Pancreas (tissue), 10 donors: ENCODE measurements around the gene KRTAP5-11. TPM values are rescaled to one million over a fixed set of nuclear protein-coding genes. Genes with fewer than 3 reads are reported as not detected.
"Not testable (repeated sequence)": the region's sequence is repeated elsewhere in the genome, so short reads cannot be mapped to it uniquely, and the experiment has no call there.

Source experiments
- ATAC-seq, 4 donors: fragments of 200-7000 bp; cut with Tn5 transposase; one replicate each; pipeline versions ENCODE4 v1.8.0 to v1.9.1; 2020; ENCODE audit warnings: mild to moderate bottlenecking in 4 of 4, moderate library complexity in 4 of 4
- DNase-seq, 6 donors: peaks; one replicate each; pipeline ENCODE4 v3.0.0-alpha.2; 2020
- FAIRE-seq: peaks from 2 replicates; lab custom pipeline; 2012; peaks lifted over from hg19 to GRCh38; lab: Jason Lieb, UNC
- H3K27ac ChIP-seq, 4 donors: fragments of 200-600 bp; sonication (generic); 1 replicate in 3 of 4; 2 replicates in 1 of 4; pipeline versions ENCODE4 v1.5.0 to v1.8.0; 2020
- H3K27me3 ChIP-seq, 4 donors: fragments of 200-600 bp; one replicate each; pipeline ENCODE4 v1.8.0; 2021
- H3K36me3 ChIP-seq, 3 donors: fragments of 200-600 bp; sonication (generic) in 1 of 3; one replicate each; pipeline versions ENCODE4 v1.5.0 to v1.8.0; 2020 to 2021
- H3K4me1 ChIP-seq, 3 donors: fragments of 200-600 bp; one replicate each; pipeline ENCODE4 v1.8.0; 2021
- H3K4me3 ChIP-seq, 4 donors: fragments of 200-600 bp; sonication (generic) in 2 of 4; one replicate each; pipeline versions ENCODE4 v1.5.0 to v1.8.0; 2020 to 2021
- H3K9me3 ChIP-seq, 4 donors: fragments of 200-600 bp; one replicate each; pipeline ENCODE4 v1.8.0; 2021
- WGBS, 2 donors: extraction: QIAGEN DNeasy Blood & Tissue Kit; methylation state at CpG; one replicate each; pipeline ENCODE4 v1.1.7; 2013; 5-methylcytosine and 5-hydroxymethylcytosine counted together
- intact Hi-C, 3 donors: fragments of 100-400 bp; cut with DNase I; formaldehyde crosslinking; loops; one replicate each; pipeline versions ENCODE4 v1.11.1 to v1.14.2; 2022
- polyA plus RNA-seq, 2 donors: library from polyadenylated mRNA; stranded (reverse); fragments of 200-250 nt; gene quantifications; one replicate each; pipeline ENCODE4 v1.2.3, GENCODE V29; 2013
- total RNA-seq, 6 donors: library from RNA; stranded (reverse); fragmentation: NEBNext Ultra II Directional in 4 of 6; extraction: Animal tissue kit (Norgen Biotek cat#: 25700) in 4 of 6; gene quantifications; one replicate each; pipeline versions ENCODE4 v1.2.1 to v1.2.4, GENCODE V29; 2021 to 2023
- TF ChIP-seq, protein P1 (sequence below), 4 donors: fragments of 200-600 bp; sonication (generic) in 3 of 4; IDR thresholded peaks; one replicate each; pipeline versions ENCODE4 v1.5.0 to v1.8.0; 2021; ENCODE audit warnings: antibody characterized with exemption in 4 of 4
- donor health status: healthy with polysubstance abuse.
- donor health status: DM: no; HTN: no; CAD: no; lungs with moderate emphysema.
- donor health status: DM: no; HTN: no; CAD: no.
- donor health status: control.
- donor health status: control.
- donor health status: Bipolar disorder and iron deficiency.
- donor health status: DM: yes; HTN: yes; CAD: no.
- donor health status: DM: no; HTN: no; CAD: no.
- donor health status: DM: no; HTN: no; CAD: no.
- donor health status: DM: yes; HTN: yes; CAD: no.

The KRTAP5-11 gene
- total and polyA plus RNA-seq, 8 donors: 0.28 TPM; not detected in 7

DNA sequence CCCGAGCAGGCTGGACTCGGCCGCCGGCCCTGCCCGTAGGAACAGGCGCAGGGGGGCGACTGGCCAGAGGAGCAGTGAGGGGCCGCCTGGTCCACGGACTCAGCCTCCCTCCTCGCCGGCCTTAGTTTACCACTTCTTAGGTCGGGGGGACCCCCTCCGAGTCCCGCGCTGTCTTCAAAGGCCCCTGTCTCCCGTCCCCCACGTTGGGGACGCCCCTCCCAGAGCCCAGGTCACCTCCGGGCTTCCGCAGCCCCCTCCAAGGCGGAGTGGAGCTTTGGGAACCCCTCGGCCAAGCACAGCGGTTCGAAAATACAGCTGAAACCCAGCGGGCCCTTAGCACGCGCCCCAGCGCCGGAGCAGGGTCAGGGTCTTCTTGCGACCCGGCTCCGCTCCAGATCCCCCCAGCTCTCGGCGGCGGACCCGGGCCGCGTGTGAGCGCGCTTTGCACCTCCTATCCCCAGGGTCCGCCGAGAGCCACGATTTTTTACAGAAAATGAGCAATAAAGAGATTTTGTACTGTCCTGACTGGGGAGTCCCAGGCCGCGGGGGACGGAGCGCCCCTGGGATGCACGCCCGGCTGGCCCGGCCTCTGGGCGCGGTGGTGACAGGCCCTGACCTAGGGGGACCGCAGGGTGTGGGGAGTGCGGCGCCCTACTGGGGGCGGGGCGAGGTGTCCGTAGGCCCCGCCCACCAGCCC lies 25.0 kb upstream of the KRTAP5-11 start:
- peak overlapping the region in 1 of 4 donors; percentile 10 for H3K4me3 ChIP-seq
- H3K27me3 ChIP-seq, DNase-seq, H3K27ac ChIP-seq, intact Hi-C loops, FAIRE-seq, H3K36me3 ChIP-seq, H3K9me3 ChIP-seq, H3K4me1 ChIP-seq: not testable (repeated sequence)
- peak in 1 of 4 donors; percentile 59 for ATAC-seq
- WGBS, 2 donors: 4 to 8% methylated on average over 49 to 52 of the region's 59 CpGs

GRCh38 chr11:71606853-71607519 lies 24.3 kb upstream of the KRTAP5-11 start:
- H3K36me3 ChIP-seq, H3K27me3 ChIP-seq, H3K4me1 ChIP-seq, intact Hi-C loops, H3K27ac ChIP-seq, DNase-seq, H3K4me3 ChIP-seq, ATAC-seq, H3K9me3 ChIP-seq, FAIRE-seq: not testable (repeated sequence)
- 30 to 32% methylated on average over 42 of the region's 48 CpGs for WGBS, 2 donors

GRCh38 chr11:71604798-71605488 lies 22.3 kb upstream of the KRTAP5-11 start:
- not testable (repeated sequence) for FAIRE-seq

GRCh38 chr11:71603221-71603620 lies 20.5 kb upstream of the KRTAP5-11 start:
- H3K27me3 ChIP-seq, ATAC-seq, H3K9me3 ChIP-seq, intact Hi-C loops, DNase-seq, FAIRE-seq, H3K4me3 ChIP-seq, H3K27ac ChIP-seq, H3K4me1 ChIP-seq, H3K36me3 ChIP-seq: not testable (repeated sequence)
- WGBS, 2 donors: 59 to 65% methylated on average over 11 of the region's 11 CpGs

More at GRCh38 chr11:71604798-71605488, 22.3 kb upstream of the KRTAP5-11 start:
- TF ChIP-seq, protein P1, sequence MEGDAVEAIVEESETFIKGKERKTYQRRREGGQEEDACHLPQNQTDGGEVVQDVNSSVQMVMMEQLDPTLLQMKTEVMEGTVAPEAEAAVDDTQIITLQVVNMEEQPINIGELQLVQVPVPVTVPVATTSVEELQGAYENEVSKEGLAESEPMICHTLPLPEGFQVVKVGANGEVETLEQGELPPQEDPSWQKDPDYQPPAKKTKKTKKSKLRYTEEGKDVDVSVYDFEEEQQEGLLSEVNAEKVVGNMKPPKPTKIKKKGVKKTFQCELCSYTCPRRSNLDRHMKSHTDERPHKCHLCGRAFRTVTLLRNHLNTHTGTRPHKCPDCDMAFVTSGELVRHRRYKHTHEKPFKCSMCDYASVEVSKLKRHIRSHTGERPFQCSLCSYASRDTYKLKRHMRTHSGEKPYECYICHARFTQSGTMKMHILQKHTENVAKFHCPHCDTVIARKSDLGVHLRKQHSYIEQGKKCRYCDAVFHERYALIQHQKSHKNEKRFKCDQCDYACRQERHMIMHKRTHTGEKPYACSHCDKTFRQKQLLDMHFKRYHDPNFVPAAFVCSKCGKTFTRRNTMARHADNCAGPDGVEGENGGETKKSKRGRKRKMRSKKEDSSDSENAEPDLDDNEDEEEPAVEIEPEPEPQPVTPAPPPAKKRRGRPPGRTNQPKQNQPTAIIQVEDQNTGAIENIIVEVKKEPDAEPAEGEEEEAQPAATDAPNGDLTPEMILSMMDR (IDR thresholded peaks at IDR 0.05): peak; percentile 22 to 53 (median 34)
- ATAC-seq, H3K4me3 ChIP-seq, H3K27ac ChIP-seq, H3K27me3 ChIP-seq, H3K9me3 ChIP-seq, intact Hi-C loops, H3K36me3 ChIP-seq, H3K4me1 ChIP-seq: not testable (repeated sequence)
- WGBS, 2 donors: 16 to 31% methylated on average over 10 to 15 of the region's 17 CpGs
- DNase-seq: peak in 3 of 6 donors; percentile 13 to 51 (median 31)

DNA sequence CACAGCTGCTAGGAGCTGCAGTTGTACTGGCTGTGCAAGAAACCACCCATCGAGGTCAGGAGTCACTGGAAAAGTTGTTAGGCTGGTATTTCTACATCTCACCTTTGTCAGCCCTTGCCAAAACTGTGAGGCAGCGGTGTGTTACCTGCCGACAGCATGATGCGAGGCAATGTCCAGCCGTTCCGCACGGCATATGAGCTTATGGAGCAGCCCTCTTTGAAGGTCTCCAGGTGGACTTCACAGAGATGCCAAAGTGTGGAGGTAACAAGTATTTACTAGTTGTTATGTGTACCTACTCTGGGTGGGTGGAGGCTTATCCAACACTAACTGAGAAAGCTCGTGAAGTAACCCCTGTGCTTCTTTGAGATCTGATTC lies 6.9 kb upstream of the KRTAP5-11 start:
- H3K9me3 ChIP-seq, FAIRE-seq, H3K36me3 ChIP-seq, H3K4me1 ChIP-seq, H3K27me3 ChIP-seq, H3K4me3 ChIP-seq, intact Hi-C loops, H3K27ac ChIP-seq, ATAC-seq: not testable (repeated sequence)
- peak in 1 of 6 donors; percentile 31 for DNase-seq
- 33 to 39% methylated on average over 8 of the region's 8 CpGs for WGBS, 2 donors

DNA sequence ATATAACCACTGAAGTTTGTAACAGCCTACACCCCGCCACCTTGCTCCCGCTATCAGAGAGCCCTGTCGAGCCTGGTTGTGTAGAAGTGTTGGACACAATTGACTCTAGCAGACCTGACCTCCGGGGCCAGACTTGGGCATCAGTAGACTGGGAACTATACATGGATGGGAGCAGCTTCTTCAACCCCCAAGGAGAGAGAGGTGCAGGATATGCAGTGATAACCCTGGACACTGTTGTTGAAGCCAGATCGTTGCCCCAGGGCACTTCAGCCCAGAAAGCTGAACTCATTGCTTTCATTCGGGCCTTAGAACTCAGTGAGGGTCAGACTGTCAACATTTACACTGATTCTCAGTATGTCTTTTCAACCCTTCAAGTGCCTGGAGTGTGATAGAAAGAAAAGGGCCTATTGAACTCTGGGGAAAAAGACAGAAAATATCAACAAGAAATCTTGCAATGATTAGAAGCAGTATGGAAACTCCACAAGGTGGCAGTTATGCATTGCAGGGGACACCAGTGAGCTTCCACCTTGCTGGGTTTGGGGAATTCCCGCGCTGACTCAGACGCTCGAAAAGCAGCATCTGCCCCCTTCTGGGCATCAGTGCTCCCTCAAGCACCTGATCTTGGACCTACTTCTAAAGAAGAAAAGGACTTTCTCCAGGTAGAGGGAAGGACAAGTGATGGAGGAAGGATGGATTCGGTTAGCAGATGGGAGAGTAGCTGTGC lies 6.3 kb upstream of the KRTAP5-11 start:
- H3K36me3 ChIP-seq, H3K4me3 ChIP-seq, H3K4me1 ChIP-seq, H3K9me3 ChIP-seq, FAIRE-seq, ATAC-seq, H3K27me3 ChIP-seq, intact Hi-C loops: not testable (repeated sequence)
- peak in 1 of 6 donors; percentile 33 for DNase-seq
- WGBS, 2 donors: 67 to 71% methylated on average over 11 of the region's 11 CpGs
- H3K27ac ChIP-seq: peak overlapping the region in 1 of 4 donors; percentile 36

DNA sequence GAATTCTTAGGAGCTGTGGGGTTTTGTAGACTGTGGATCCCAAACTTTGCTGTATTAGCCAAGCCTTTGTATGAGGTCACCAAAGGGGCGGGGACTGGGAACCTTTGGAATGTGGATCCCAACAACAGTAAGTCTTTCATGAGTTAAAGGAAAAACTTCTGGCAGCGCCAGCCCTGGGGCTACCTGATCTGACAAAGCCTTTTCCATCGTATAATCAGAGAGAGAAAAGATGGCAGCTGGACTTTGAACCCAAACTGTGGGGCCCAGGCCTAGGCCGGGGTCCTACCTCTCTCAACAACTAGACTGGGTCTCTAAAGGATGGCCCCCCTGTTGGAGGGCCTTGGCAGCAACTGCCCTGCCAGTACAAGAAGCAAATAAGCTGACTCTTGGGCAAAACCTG lies 5.6 kb upstream of the KRTAP5-11 start:
- H3K27me3 ChIP-seq, H3K9me3 ChIP-seq, FAIRE-seq, H3K4me1 ChIP-seq, ATAC-seq, intact Hi-C loops, H3K36me3 ChIP-seq, H3K4me3 ChIP-seq: not testable (repeated sequence)
- peak overlapping the region in 1 of 4 donors; percentile 36 for H3K27ac ChIP-seq
- DNase-seq: peak in 3 of 6 donors; percentile 38 to 51 (median 39)
- 14 to 18% methylated on average over 4 of the region's 4 CpGs for WGBS, 2 donors

DNA sequence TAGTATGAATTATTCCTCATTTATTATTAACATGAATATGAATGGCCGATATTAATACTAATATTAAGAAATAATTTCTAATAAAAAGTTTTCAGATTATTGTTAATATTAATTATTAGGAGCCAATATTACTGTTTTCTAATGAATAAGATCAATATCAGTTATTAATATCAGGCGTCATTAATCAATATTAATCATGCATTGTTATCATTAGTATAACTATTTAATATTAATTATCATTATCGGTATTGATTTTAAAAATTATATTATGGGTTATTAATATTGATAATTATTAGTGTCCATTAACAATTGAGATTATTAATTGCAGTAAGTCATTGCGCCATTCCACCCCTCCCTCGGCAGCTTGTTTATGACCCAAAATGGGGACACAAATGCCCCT lies 3.0 kb upstream of the KRTAP5-11 start:
- DNase-seq, H3K4me3 ChIP-seq, H3K36me3 ChIP-seq, intact Hi-C loops, H3K27ac ChIP-seq, H3K27me3 ChIP-seq, ATAC-seq, FAIRE-seq, H3K9me3 ChIP-seq, H3K4me1 ChIP-seq: not testable (repeated sequence)
- WGBS, 2 donors: 66 to 83% methylated on average over 5 of the region's 5 CpGs

DNA sequence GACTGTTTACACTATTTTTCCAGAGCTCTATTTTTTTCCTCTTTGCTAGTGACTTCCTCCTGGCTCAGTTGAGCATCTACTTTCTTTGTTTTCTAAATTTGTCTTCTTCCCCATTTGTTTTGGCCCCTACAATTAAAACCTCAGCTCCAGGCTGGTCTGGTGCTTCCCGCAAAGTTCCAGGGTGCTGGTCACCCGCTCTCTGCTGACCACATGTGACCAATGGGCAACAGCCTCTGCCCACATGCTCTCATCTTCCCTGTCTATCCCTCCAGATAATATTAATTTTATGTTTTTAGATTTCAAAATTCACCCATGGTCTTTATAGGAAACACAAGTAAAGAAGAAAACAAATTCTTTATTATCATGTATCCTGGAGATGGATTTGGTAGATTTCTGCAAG lies 294 bp upstream of the KRTAP5-11 start:
- H3K27me3 ChIP-seq, intact Hi-C loops, FAIRE-seq, H3K9me3 ChIP-seq, H3K4me1 ChIP-seq, ATAC-seq, H3K4me3 ChIP-seq, H3K27ac ChIP-seq, DNase-seq, H3K36me3 ChIP-seq: not testable (repeated sequence)
- WGBS, 2 donors: 92 to 93% methylated on average over 2 of the region's 2 CpGs
